ENCODE measurements around the gene ANO9. TPM values are rescaled to one million over a fixed set of nuclear protein-coding genes. Genes with fewer than 3 reads are reported as not detected.

The ANO9 gene
- total and polyA plus RNA-seq, 9 donors: 0.12 to 11.4 (median 0.77) TPM

DNA sequence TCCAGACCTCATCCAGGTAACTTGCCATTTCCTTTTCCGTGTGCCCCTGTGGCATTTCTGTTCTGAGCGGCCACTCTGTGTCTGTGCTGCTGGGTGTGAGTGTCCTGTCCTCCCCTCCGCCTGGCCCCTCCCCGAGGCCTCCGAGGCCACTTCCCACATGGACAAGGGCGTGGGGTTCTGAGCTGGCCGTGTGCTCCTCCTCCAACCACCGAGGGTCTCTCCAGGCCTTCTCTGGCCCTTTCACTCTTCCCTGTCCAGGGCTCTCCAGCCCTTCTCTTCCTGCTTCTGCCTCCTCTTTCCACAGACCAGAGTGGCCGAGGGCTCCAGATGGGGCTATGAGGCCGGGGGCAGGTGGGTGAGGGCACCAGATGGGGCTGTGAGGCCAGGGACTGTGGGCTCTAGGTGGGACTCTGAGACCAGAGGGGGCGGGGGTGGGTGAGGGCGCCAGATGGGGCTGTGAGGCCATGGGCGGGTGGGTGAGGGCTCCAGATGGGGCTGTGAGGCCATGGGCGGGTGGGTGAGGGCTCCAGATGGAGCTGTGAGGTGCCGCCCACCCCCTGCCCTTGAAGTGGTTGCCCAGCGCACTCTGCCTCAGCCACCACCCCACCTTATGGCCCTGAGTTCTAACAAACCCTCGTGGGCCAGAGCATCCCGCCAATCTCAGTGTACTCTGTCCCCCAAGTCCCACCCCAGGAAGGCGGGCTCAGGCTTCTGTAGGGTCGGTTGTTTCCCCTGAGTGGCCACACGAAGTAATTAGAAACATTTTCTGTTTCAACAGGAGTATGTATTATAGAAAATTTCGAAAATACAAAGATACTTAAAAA lies 32.4 kb upstream of the ANO9 start:
- Histone ChIP-seq H3K27ac (no peak overlapping the region), H3K4me3 (no peak overlapping the region), H3K9me3 (no peaks in the 10 kb centered on the region), H3K4me1 (ENCODE audit: insufficient read depth) (peaks cover 9% of the 10 kb centered on the region), H3K36me3 (no peaks in the 10 kb centered on the region), H3K27me3 (no peaks in the 10 kb centered on the region)
- 84 to 86% (median 86%) methylated on average over 22 of the region's 22 CpGs for WGBS, 3 donors
- intact Hi-C loops (cut with DNase I): no loop called here
- TF ChIP-seq, protein P1, sequence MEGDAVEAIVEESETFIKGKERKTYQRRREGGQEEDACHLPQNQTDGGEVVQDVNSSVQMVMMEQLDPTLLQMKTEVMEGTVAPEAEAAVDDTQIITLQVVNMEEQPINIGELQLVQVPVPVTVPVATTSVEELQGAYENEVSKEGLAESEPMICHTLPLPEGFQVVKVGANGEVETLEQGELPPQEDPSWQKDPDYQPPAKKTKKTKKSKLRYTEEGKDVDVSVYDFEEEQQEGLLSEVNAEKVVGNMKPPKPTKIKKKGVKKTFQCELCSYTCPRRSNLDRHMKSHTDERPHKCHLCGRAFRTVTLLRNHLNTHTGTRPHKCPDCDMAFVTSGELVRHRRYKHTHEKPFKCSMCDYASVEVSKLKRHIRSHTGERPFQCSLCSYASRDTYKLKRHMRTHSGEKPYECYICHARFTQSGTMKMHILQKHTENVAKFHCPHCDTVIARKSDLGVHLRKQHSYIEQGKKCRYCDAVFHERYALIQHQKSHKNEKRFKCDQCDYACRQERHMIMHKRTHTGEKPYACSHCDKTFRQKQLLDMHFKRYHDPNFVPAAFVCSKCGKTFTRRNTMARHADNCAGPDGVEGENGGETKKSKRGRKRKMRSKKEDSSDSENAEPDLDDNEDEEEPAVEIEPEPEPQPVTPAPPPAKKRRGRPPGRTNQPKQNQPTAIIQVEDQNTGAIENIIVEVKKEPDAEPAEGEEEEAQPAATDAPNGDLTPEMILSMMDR (IDR thresholded peaks at IDR 0.05): no peak
- TF ChIP-seq EP300 (IDR thresholded peaks at IDR 0.05) (no peak), POLR2A (IDR thresholded peaks at IDR 0.05) (no peak)
- no peak for DNase-seq

DNA sequence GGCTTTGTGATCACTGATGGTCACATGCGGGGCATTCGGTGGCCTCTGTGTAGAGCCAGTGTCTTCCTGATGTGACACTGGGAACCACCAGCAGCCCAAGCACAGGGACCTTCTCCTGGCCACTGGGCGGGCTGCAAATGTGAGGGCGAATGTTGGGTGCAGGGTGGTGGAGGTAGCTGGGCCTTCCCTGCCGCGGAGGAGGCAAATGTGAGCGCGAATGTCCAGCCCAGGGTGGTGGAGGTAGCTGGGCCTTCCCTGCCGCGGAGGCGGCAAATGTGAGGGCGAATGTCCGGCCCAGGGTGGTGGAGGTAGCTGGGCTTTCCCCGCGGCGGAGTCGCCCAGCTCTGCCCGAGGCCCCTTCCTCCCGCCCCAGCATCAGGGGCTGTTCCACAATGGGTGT lies 31.6 kb upstream of the ANO9 start:
- H3K4me1 ChIP-seq (ENCODE audit: insufficient read depth): peaks cover 11% of the 10 kb centered on the region
- no peak for TF ChIP-seq POLR2A (IDR thresholded peaks at IDR 0.05)
- TF ChIP-seq, protein P1 (IDR thresholded peaks at IDR 0.05): no peak
- no peak for TF ChIP-seq EP300 (IDR thresholded peaks at IDR 0.05)
- H3K4me3 ChIP-seq: no peak overlapping the region
- WGBS, 3 donors: 94% methylated on average over 19 of the region's 19 CpGs
- no peaks in the 10 kb centered on the region for H3K36me3 ChIP-seq
- H3K27ac ChIP-seq: no peak overlapping the region
- H3K9me3 ChIP-seq: no peaks in the 10 kb centered on the region
- intact Hi-C loops (cut with DNase I): no loop called here
- H3K27me3 ChIP-seq: no peaks in the 10 kb centered on the region
- DNase-seq: no peak

DNA sequence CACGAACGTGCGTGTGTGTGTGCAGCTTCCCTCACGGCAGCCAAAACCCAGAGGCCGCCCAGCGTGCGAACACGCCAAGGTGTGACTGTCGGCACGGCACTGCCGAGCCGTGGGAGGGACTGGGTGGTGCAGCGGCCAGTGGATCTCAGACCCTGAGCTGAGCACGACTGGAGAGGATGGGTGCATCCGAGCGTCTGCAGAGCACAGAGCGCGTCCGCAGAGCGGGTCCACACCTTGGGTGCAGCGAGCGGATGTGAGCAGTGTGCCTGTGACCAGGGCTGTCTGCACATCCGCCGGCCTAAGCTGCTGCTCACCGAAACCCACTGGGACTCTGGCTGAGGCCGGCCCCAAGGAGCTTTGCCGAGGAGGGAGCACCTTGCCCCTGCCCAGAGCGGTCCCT lies 31.0 kb upstream of the ANO9 start:
- Histone ChIP-seq H3K4me1 (ENCODE audit: insufficient read depth) (peaks cover 15% of the 10 kb centered on the region), H3K27me3 (no peaks in the 10 kb centered on the region), H3K27ac (no peak overlapping the region), H3K9me3 (no peaks in the 10 kb centered on the region), H3K36me3 (no peaks in the 10 kb centered on the region), H3K4me3 (no peak overlapping the region)
- TF ChIP-seq EP300 (IDR thresholded peaks at IDR 0.05): no peak
- no peak for TF ChIP-seq POLR2A (IDR thresholded peaks at IDR 0.05)
- TF ChIP-seq, protein P1 (IDR thresholded peaks at IDR 0.05): no peak
- DNase-seq: no peak
- 90 to 92% (median 91%) methylated on average over 26 to 28 of the region's 28 CpGs for WGBS, 3 donors
- intact Hi-C loops (cut with DNase I): no loop called here

DNA sequence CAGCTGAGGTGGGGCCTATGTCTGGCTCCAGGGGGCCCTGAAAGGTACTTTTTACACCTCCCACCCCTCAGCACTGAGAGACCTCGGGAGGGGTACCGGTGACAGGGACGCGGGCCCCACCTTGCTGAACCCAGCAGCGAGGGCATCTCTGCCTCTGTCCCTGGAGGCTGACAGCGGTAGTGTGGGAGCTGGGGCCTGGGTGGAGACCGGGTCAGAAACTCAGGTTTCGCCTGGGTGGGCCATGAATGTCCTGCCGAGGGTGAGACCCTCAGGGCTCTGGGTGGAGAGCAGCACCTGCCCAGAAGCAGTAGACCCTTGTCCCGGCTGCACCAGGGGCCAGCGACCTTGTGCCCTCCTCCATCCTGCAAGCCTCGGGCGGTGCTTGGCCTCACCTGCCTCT lies 30.5 kb upstream of the ANO9 start:
- Histone ChIP-seq H3K4me1 (ENCODE audit: insufficient read depth) (peaks cover 15% of the 10 kb centered on the region), H3K9me3 (no peaks in the 10 kb centered on the region), H3K27ac (no peak overlapping the region), H3K4me3 (no peak overlapping the region), H3K27me3 (no peaks in the 10 kb centered on the region), H3K36me3 (no peaks in the 10 kb centered on the region)
- intact Hi-C loops (cut with DNase I): no loop called here
- DNase-seq: no peak
- no peak for TF ChIP-seq POLR2A (IDR thresholded peaks at IDR 0.05)
- WGBS, 3 donors: 84 to 89% (median 88%) methylated on average over 13 of the region's 13 CpGs

DNA sequence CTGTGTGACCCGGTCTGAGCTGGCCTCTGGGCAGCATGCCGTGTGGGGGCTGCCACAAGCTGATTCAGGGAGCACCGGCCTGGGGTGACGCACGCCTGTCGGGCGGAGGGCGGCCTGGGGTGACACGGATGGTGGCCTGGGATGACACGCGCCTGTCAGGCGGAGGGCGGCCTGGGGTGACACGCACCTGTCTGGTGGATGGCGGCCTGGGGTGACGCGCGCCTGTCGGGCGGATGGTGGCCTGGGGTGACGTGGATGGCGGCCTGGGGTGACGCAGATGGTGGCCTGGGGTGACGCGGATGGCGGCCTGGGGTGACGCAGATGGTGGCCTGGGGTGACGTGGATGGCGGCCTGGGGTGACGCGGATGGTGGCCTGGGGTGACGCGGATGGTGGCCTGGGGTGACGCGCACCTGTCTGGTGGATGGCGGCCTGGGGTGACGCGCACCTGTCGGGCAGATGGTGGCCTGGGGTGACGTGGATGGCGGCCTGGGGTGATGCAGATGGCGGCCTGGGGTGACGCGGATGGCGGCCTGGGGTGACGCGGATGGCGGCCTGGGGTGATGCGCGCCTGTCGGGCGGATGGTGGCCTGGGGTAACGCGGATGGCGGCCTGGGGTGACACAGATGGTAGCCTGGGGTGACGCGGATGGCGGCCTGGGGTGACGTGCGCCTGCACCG lies 29.8 kb upstream of the ANO9 start:
- H3K9me3 ChIP-seq: no peaks in the 10 kb centered on the region
- WGBS, 3 donors: 92 to 95% (median 94%) methylated on average over 61 of the region's 61 CpGs
- intact Hi-C loops (cut with DNase I): no loop called here
- TF ChIP-seq, protein P1 (IDR thresholded peaks at IDR 0.05): no peak
- TF ChIP-seq POLR2A (IDR thresholded peaks at IDR 0.05): no peak
- no peak for TF ChIP-seq EP300 (IDR thresholded peaks at IDR 0.05)
- no peak for DNase-seq
- no peaks in the 10 kb centered on the region for H3K27me3 ChIP-seq
- no peak overlapping the region for H3K4me3 ChIP-seq
- H3K4me1 ChIP-seq (ENCODE audit: insufficient read depth): peaks cover 15% of the 10 kb centered on the region
- no peaks in the 10 kb centered on the region for H3K36me3 ChIP-seq
- H3K27ac ChIP-seq: no peak overlapping the region
